HG02938 (cell line): ENCODE data around the gene NAGLU.

ENCODE experiments used
- ATAC-seq: cut with Tn5 transposase; IDR thresholded peaks from one replicate; pipeline ENCODE4 v1.9.1; 2021; ENCODE audit warnings: mild to moderate bottlenecking, moderate library complexity; ENCODE audit not compliant: unreplicated experiment

The NAGLU gene

DNA sequence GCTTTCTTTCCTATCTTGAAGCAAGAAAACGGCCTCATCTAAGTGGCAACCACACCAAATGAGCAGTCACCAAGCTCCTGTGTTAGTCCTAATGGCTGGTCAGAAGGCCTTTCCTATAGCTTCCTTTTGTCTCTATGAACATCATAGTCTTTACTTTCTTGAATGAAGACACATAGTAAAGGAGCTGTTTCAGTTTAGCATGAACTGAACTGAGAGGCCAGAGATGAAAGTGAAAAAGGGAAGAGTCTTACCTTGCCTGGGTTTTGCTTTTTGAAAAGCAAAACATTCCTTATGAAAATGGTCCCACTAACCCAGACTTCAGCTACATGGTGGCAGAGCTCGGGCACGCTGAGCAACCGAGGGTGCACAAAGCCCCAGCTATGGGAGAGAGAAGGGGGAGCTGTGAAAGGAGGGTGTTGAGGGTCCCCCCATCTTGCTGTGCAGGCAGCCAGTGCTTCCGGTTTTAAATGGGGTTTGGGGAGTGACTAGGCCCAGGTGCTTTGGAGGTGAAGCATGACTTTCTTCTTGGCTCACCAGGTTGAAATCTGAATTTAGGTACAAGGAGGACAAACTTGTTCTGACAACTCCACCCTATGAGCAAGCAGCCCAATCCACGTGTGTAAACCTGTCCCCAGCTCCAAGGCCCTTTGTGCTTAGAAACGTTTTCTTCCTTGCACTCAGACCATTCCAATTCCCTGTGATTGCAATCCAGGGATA lies 50.6 kb downstream of the NAGLU start:
- ATAC-seq = no peak

DNA sequence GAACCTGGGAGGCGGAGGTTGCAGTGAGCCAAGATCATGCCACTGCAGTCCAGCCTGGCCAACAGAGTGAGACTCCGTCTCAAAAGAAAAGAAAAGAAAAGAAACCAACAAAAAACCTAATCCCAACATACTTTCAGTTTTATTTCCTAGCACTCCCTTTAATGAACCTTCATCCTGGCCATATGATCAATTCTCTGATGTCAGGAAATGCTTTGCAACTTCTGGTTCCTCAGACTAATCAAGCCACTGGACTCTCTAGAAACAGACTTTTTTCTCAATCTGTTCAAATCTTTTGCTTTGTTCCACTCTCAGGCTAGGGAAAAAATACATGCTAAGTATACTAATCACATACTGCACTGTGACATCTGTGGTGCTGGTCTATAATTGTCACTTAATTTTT lies 54.8 kb downstream of the NAGLU start:
- ATAC-seq = no peak

DNA sequence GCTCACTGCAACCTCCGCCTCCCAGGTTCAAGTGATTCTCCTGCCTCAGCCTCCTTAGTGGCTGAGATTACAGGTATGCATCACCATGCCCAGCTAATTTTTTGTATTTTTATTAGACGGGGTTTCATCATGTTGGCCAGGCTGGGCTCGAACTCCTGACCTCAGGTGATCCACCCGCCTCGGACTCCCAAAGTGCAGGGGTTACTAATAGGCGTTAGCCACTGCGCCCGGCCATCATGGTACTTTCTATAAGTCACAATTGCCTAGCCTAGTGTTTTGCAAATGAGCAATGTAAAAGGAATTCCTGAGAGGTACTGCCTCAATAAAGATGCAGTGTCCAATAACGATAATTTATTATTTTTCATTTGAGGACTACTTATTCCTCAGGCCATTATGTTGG lies 55.4 kb downstream of the NAGLU start:
- ATAC-seq = no peak
